Epithelial cell of proximal tubule (primary cell): ENCODE measurements around the gene PTPRG. TPM values are rescaled to one million over a fixed set of nuclear protein-coding genes. Genes with fewer than 3 reads are reported as not detected.

Source experiments
- DNase-seq: peaks from one replicate; pipeline ENCODE4 v3.0.0-alpha.2; 2011; ENCODE audit warnings: low read depth
- H3K4me3 ChIP-seq: 2 replicates; pipeline ENCODE4 v1.5.1; 2011; ENCODE audit warnings: low read depth, mild to moderate bottlenecking, low read length
- total RNA-seq: library from RNA; depleted of rRNA; stranded (reverse); fragments of >200 nt; gene quantifications from 2 replicates; pipeline ENCODE4 v1.2.3, GENCODE V29; 2015
- TF ChIP-seq, protein P1 (sequence below): conservative IDR thresholded peaks from 2 replicates; pipeline ENCODE4 v1.5.1; 2012; ENCODE audit warnings: low read depth, mild to moderate bottlenecking, low read length

Gene PTPRG
- total RNA-seq, 1 donor from 2014 or later, result 13.5 TPM

DNA sequence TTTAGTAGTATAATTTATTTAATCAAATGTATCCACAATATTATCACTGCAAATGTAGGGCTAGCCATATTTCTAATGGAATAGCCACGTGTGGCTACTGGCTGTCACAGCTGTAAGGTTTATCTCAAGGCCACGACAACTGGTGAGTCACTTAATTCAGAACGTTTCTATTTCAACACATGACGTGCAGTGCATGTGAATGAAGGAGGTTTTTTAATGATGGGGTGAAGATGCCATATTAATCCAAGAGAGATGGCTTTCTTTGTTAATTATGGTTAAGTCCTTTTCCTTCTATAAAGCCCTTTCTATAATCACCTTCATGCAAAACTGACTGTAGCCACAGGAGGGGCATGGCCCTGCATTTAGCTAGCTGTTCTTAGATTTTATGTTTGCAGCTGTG is 600.0 kb downstream of the PTPRG start:
- H3K4me3 ChIP-seq, result no peak overlapping the region
- TF ChIP-seq, protein P1, sequence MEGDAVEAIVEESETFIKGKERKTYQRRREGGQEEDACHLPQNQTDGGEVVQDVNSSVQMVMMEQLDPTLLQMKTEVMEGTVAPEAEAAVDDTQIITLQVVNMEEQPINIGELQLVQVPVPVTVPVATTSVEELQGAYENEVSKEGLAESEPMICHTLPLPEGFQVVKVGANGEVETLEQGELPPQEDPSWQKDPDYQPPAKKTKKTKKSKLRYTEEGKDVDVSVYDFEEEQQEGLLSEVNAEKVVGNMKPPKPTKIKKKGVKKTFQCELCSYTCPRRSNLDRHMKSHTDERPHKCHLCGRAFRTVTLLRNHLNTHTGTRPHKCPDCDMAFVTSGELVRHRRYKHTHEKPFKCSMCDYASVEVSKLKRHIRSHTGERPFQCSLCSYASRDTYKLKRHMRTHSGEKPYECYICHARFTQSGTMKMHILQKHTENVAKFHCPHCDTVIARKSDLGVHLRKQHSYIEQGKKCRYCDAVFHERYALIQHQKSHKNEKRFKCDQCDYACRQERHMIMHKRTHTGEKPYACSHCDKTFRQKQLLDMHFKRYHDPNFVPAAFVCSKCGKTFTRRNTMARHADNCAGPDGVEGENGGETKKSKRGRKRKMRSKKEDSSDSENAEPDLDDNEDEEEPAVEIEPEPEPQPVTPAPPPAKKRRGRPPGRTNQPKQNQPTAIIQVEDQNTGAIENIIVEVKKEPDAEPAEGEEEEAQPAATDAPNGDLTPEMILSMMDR, result no peak
- no peak for DNase-seq

DNA sequence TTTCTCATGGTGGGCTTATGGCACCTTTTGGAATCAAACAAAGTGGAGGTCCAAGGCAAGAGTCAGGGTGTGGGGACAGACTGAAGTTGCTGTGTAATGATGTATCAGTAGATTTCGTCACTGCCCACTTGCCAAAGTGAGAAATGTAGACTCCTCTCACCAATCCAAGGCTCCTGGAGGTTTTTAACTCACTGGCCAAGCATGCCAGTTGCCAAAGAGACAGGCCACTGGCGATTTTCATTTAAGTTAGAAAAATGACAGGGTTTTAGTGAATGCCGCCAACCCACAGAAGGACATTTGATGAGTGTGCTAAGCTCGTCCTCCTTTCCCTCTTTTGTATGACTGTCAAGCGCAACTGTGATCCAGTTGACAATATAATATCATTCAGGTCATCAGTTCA is 602.8 kb downstream of the PTPRG start:
- no peak for DNase-seq
- no peak overlapping the region for H3K4me3 ChIP-seq
- TF ChIP-seq, protein P1, result no peak

DNA sequence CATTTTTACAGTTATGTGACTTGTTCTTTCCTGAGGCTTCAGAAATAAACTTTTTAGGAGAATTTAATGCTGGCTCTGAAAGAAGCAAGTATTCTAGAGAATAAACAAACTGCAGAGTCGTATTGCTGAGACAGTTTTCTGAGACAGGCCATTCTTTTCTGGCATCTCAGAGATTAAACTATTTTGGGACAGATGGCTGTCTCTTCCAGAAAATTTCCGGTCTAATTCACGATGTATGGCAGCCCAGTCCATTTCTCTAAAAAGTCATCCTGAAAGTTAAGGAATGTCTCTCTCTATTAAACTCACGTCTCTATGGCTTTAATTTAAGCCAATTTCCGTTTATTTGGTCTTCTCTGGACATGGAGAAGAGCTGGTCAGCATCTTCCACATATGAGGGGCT is 603.4 kb downstream of the PTPRG start:
- no peak for DNase-seq
- TF ChIP-seq, protein P1, result no peak
- H3K4me3 ChIP-seq, result no peak overlapping the region

DNA sequence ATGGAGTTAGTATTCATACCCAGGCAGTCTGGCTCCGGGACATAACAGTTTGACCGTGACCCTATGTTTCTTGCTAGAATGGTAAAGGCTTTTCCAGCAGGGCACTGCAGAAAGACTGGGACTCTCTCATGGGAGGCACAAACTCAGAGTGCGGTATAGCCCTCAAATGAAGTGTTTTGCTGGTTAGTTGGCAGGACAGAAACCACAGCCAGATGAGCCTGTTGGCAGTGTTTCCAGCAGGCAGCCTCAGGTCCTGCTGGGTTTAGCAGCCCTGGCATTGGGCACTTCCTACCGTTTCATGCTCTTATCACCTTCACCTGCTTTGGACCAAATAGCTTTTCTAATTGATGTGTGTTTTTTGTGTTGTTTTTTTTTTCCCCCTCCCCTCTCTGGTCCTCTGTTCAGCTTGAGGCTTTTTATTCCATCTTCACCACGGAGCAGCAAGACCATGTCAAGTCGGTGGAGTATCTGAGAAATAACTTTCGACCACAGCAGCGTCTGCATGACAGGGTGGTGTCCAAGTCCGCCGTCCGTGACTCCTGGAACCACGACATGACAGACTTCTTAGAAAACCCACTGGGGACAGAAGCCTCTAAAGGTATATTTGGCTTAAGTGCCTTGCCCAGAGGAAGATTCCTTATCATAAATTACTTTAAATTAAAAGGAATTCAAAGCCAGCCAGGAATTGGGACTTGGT is 606.3 kb downstream of the PTPRG start:
- no peak overlapping the region for H3K4me3 ChIP-seq
- no peak for DNase-seq
- TF ChIP-seq, protein P1, result no peak

DNA sequence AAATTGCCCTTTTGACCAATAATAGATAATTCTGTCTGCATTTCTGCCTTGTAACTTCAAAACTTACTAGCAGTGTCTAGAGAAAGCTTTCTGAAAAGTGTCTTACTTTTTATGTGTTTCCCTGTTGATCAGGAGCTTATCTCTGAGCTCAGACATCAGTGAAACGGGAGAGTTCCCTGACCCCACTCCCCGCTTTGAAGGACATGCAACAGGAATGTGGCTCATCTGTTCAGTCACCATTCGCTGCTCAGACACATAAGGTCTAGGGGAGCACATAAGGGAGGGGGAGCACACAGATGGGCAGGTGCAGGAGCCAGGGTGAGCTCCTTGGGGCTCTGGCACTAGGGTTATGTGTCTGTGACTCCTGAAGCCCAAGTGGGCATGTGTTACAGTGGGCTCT is 607.0 kb downstream of the PTPRG start:
- no peak overlapping the region for H3K4me3 ChIP-seq
- TF ChIP-seq, protein P1, result no peak
- DNase-seq, result no peak

DNA sequence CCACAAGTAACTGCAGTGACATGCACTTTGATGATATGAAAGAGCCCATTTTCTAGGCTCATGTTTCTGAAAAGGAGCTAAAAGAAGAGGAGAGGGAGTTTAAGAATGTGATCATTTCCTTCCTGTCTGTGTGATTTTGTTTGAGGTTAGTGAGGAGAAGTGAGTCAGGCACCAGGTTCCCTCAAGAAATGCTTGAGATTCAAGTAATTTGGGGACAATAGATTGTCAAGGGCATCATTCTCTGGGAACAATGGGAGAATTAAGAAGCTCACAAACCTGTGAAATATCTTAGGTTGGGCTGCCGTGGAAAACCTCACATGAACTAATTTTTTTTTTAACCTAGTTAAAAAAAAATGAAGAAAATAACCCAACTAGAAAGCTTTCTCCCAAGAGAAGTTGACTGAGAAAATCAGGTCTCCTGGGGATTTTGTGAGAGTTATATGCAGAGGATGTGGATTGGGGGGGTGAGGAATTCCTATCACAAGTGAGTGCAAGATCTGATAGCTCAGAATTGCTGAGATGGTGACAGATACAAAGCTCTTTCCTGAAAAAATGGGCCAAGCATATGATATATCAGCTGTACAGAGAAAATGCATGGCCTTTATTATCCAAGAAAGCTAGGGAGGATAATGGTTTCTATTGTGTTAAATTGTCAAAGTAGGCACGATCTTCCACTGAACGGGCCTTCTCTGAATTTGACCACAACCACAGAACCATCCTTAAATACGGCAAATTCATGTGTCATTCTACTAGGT is 608.7 kb downstream of the PTPRG start:
- H3K4me3 ChIP-seq, result no peak overlapping the region
- DNase-seq, result no peak
- TF ChIP-seq, protein P1, result no peak

DNA sequence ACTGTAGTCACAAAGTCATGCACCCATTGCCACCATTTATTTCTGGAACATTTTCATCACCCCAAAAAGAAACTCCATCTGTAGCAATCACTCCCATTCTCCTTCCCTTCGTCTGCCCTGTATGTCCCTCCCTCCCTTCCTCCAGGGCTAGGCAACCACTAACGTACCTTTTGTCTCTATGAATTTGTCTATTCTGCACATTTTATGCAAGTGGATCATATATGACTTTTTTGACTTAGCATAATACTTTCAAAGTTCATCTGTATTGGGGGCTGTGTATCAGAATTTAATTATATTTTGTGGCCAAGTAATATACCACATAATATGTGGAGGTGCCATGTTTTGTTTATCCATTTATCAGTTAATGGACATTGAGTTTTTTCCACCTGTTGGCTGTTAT is 610.4 kb downstream of the PTPRG start:
- TF ChIP-seq, protein P1, result no peak
- DNase-seq, result no peak
- no peak overlapping the region for H3K4me3 ChIP-seq
